ENCODE measurements around the gene WIPI1. TPM values are rescaled to one million over a fixed set of nuclear protein-coding genes. Genes with fewer than 3 reads are reported as not detected.

WIPI1 gene
- total and polyA plus RNA-seq, 9 of the 15 experiments (the other 6 are each of a cell fraction or from before 2014, with no cell fraction given) = 3.7 to 23.5 (median 11.8) TPM

- TF ChIP-seq CEBPG (CRISPR knock-in tag; IDR thresholded peaks at IDR 0.05) (no peak), CEBPG (tag; conservative IDR thresholded peaks at IDR 0.05 in 1 of 2, IDR thresholded peaks at IDR 0.05 in 1 of 2) (no peak), SPI1 (IDR thresholded peaks at IDR 0.05; ENCODE audit: borderline replicate concordance, low read depth, low read length) (peak; percentile 100), GTF2F1 (IDR thresholded peaks at IDR 0.05; ENCODE audit: low read depth, low read length) (no peak), POU5F1 (IDR thresholded peaks at IDR 0.05; ENCODE audit: borderline replicate concordance, low read depth, low read length, partially characterized antibody) (no peak), ZNF589 (CRISPR knock-in tag; IDR thresholded peaks at IDR 0.05; ENCODE audit: low read depth) (no peak), KLF16 (IDR thresholded peaks at IDR 0.05) (no peak), MTA2 (IDR thresholded peaks at IDR 0.05; ENCODE audit: low read depth) (no peak), NRF1 (conservative IDR thresholded peaks at IDR 0.05 in 1 of 2, IDR thresholded peaks at IDR 0.05 in 1 of 2) (no peak), SP1 (CRISPR knock-in tag; IDR thresholded peaks at IDR 0.05) (no peak), CCNT2 (IDR thresholded peaks at IDR 0.05; ENCODE audit: borderline replicate concordance, extremely low read depth, insufficient read length, low read depth, low read length) (no peak), ZNF766 (CRISPR knock-in tag; conservative IDR thresholded peaks at IDR 0.05) (peak; percentile 58; the same call in 1 of the 2 replicates), FOXK1 (CRISPR knock-in tag; IDR thresholded peaks at IDR 0.05; ENCODE audit: borderline replicate concordance) (no peak), ZEB2 (IDR thresholded peaks at IDR 0.05) (no peak), SAP30 (IDR thresholded peaks at IDR 0.05; ENCODE audit: borderline replicate concordance, insufficient read depth, low read depth, low read length, poor library complexity, severe bottlenecking) (no peak)
- TF ChIP-seq, protein P1, sequence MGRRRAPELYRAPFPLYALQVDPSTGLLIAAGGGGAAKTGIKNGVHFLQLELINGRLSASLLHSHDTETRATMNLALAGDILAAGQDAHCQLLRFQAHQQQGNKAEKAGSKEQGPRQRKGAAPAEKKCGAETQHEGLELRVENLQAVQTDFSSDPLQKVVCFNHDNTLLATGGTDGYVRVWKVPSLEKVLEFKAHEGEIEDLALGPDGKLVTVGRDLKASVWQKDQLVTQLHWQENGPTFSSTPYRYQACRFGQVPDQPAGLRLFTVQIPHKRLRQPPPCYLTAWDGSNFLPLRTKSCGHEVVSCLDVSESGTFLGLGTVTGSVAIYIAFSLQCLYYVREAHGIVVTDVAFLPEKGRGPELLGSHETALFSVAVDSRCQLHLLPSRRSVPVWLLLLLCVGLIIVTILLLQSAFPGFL (CRISPR knock-in tag; IDR thresholded peaks at IDR 0.05) = no peak
- TF ChIP-seq, protein P2, sequence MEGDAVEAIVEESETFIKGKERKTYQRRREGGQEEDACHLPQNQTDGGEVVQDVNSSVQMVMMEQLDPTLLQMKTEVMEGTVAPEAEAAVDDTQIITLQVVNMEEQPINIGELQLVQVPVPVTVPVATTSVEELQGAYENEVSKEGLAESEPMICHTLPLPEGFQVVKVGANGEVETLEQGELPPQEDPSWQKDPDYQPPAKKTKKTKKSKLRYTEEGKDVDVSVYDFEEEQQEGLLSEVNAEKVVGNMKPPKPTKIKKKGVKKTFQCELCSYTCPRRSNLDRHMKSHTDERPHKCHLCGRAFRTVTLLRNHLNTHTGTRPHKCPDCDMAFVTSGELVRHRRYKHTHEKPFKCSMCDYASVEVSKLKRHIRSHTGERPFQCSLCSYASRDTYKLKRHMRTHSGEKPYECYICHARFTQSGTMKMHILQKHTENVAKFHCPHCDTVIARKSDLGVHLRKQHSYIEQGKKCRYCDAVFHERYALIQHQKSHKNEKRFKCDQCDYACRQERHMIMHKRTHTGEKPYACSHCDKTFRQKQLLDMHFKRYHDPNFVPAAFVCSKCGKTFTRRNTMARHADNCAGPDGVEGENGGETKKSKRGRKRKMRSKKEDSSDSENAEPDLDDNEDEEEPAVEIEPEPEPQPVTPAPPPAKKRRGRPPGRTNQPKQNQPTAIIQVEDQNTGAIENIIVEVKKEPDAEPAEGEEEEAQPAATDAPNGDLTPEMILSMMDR (IDR thresholded peaks at IDR 0.05 in 2 of 3, conservative IDR thresholded peaks at IDR 0.05 in 1 of 3; ENCODE audit: insufficient read depth in 2 of 3, low read depth in 1 of 3, low read length in 3 of 3) = no peak
Observed at GRCh38 chr17:68497885-68498319, 40.6 kb upstream of the WIPI1 start (continued).

All from K562 (cell line).